ENCODE data around the gene DHRS9. TPM values are rescaled to one million over a fixed set of nuclear protein-coding genes. Genes with fewer than 3 reads are reported as not detected.

Gene DHRS9
- not detected for total RNA-seq

GRCh38 chr2:169069341-169069740, at the start of gene DHRS9:
Gene DHRS9, plus strand, starts transcription at chr2:169069563. Its CDS starts 12,019 bp downstream, at chr2:169081582.
- Mint-ChIP-seq H3K36me3 (ENCODE audit: low read depth) (no peaks in the 10 kb centered on the region), H3K9me3 (no peaks in the 10 kb centered on the region), H3K4me3 (no peak within 1 kb of the TSS), H3K27me3 (no peaks in the 10 kb centered on the region), H3K4me1 (peaks cover 16% of the 10 kb centered on the region), H3K27ac (no peak within 1 kb of the TSS)
- DNase-seq = no peak
- ChIA-PET CTCF (no interaction called here), POLR2A (no interaction called here)

GRCh38 chr2:169023161-169023560, 46.2 kb upstream of the DHRS9 start:
- H3K27ac Mint-ChIP-seq = no peak overlapping the region
- no peak for DNase-seq
- H3K36me3 Mint-ChIP-seq (ENCODE audit: low read depth) = no peaks in the 10 kb centered on the region
- H3K4me1 Mint-ChIP-seq = peaks cover 6% of the 10 kb centered on the region
- POLR2A ChIA-PET = no interaction called here
- H3K4me3 Mint-ChIP-seq = no peak overlapping the region
- CTCF ChIA-PET = no interaction called here
- peaks cover 2% of the 10 kb centered on the region for H3K27me3 Mint-ChIP-seq
- H3K9me3 Mint-ChIP-seq = no peaks in the 10 kb centered on the region

DNA sequence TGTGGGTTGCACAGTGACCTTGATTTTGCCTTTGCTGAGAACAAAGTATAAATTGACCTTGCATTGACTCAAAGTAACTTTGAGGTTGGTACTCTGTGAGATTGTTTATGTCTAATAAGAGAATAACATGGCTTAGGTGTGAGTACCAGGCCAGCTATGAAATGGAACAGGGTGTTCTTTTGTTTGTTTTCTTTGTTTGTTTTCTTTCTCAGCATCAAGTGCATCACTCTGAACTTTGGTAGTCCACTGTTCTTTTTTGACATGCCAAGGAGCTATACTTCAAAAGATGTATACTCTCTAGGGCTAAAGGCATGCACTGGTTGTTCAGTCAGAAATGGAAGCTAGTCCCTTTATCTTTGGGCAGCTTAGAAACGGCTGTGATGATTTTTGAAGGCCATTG, 43.3 kb upstream of the DHRS9 start:
- Mint-ChIP-seq H3K9me3 (no peaks in the 10 kb centered on the region), H3K4me1 (peaks cover 6% of the 10 kb centered on the region), H3K4me3 (no peak overlapping the region), H3K27me3 (no peaks in the 10 kb centered on the region), H3K36me3 (ENCODE audit: low read depth) (no peaks in the 10 kb centered on the region), H3K27ac (no peak overlapping the region)
- POLR2A ChIA-PET = no interaction called here
- CTCF ChIA-PET = no interaction called here
- no peak for DNase-seq

- Mint-ChIP-seq H3K4me3 (no peak overlapping the region), H3K36me3 (ENCODE audit: low read depth) (no peaks in the 10 kb centered on the region), H3K9me3 (no peaks in the 10 kb centered on the region), H3K27me3 (no peaks in the 10 kb centered on the region), H3K4me1 (peaks cover 6% of the 10 kb centered on the region), H3K27ac (no peak overlapping the region)
- ChIA-PET POLR2A (no interaction called here), CTCF (no interaction called here)
- DNase-seq = no peak
Observed at GRCh38 chr2:169027234-169027633, 42.1 kb upstream of the DHRS9 start.

DNA sequence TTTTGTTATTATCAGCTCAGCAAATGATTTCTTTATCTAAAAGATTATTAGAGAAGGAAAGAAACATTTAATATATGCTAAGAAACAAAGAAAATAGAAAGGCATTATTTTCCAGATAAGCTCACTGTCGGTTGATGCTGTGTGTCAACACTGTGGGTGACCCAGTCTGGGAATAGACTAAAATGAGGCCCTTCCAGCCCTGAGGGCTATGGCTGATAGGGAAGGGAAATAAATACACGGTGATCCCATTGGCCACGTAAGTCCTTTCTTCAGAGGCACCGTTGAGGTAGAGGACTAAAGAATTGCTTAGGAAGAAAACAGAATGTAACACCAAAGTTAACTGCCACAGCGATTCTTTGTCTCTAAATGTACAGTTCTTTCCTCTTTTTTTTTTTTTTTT, 40.0 kb upstream of the DHRS9 start:
- H3K4me3 Mint-ChIP-seq = no peak overlapping the region
- no peak overlapping the region for H3K27ac Mint-ChIP-seq
- POLR2A ChIA-PET = no interaction called here
- H3K9me3 Mint-ChIP-seq = no peaks in the 10 kb centered on the region
- peaks cover 8% of the 10 kb centered on the region for H3K4me1 Mint-ChIP-seq
- DNase-seq = no peak
- no peaks in the 10 kb centered on the region for H3K36me3 Mint-ChIP-seq (ENCODE audit: low read depth)
- H3K27me3 Mint-ChIP-seq = no peaks in the 10 kb centered on the region
- CTCF ChIA-PET = no interaction called here

GRCh38 chr2:169031202-169031601, 38.2 kb upstream of the DHRS9 start, which contains the start of gene ABCB11:
Gene ABCB11, minus strand, starts transcription at chr2:169031324. Its CDS starts 13,199 bp downstream, at chr2:169018125.
- Mint-ChIP-seq H3K36me3 (ENCODE audit: low read depth) (no peaks in the 10 kb centered on the region), H3K4me1 (peaks cover 2% of the 10 kb centered on the region), H3K27ac (no peak within 1 kb of the TSS), H3K9me3 (no peaks in the 10 kb centered on the region), H3K27me3 (no peaks in the 10 kb centered on the region), H3K4me3 (no peak within 1 kb of the TSS)
- ChIA-PET POLR2A (no interaction called here), CTCF (no interaction called here)
- DNase-seq = no peak

- Mint-ChIP-seq H3K4me3 (no peak overlapping the region), H3K36me3 (ENCODE audit: low read depth) (no peaks in the 10 kb centered on the region), H3K27me3 (no peaks in the 10 kb centered on the region), H3K4me1 (peaks cover 5% of the 10 kb centered on the region), H3K9me3 (no peaks in the 10 kb centered on the region), H3K27ac (no peak overlapping the region)
- ChIA-PET CTCF (no interaction called here), POLR2A (no interaction called here)
- no peak for DNase-seq
Observed at GRCh38 chr2:169034256-169034655, 35.1 kb upstream of the DHRS9 start.

DNA sequence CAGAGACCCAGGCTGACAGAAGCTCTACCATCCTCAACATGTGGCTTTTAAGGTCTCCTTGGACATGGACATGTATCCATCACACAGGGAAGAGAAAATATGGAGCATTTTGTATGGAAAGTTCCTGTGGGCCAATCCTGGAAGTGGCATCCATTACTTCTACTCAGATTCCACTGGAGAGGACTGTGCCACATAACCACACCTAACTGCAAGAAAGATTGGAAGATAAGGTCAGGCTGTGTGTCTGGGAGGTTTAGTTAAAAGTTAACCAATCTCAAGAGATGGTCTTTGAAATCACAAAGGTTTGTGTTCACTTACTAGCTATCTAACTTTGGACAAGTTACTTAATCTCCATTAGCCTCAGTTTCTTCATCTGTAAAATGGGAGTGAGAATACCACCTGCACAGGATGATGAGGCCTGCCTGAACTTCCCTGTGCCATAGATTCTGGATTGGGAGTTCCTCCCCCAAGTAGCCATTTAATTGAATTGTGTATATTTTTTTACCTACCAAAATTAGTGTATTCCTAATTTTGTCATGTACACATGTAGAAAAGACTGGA, 34.3 kb upstream of the DHRS9 start:
- ChIA-PET POLR2A (no interaction called here), CTCF (no interaction called here)
- Mint-ChIP-seq H3K9me3 (no peaks in the 10 kb centered on the region), H3K4me1 (peaks cover 5% of the 10 kb centered on the region), H3K27me3 (no peaks in the 10 kb centered on the region), H3K27ac (no peak overlapping the region), H3K36me3 (ENCODE audit: low read depth) (no peaks in the 10 kb centered on the region), H3K4me3 (no peak overlapping the region)
- DNase-seq = no peak

GRCh38 chr2:169035887-169036286, 33.5 kb upstream of the DHRS9 start:
- Mint-ChIP-seq H3K27me3 (no peaks in the 10 kb centered on the region), H3K9me3 (peaks cover under 1% of the 10 kb centered on the region), H3K27ac (no peak overlapping the region), H3K36me3 (ENCODE audit: low read depth) (no peaks in the 10 kb centered on the region), H3K4me3 (no peak overlapping the region), H3K4me1 (peaks cover 5% of the 10 kb centered on the region)
- DNase-seq = no peak
- CTCF ChIA-PET = no interaction called here
- POLR2A ChIA-PET = no interaction called here

DNA sequence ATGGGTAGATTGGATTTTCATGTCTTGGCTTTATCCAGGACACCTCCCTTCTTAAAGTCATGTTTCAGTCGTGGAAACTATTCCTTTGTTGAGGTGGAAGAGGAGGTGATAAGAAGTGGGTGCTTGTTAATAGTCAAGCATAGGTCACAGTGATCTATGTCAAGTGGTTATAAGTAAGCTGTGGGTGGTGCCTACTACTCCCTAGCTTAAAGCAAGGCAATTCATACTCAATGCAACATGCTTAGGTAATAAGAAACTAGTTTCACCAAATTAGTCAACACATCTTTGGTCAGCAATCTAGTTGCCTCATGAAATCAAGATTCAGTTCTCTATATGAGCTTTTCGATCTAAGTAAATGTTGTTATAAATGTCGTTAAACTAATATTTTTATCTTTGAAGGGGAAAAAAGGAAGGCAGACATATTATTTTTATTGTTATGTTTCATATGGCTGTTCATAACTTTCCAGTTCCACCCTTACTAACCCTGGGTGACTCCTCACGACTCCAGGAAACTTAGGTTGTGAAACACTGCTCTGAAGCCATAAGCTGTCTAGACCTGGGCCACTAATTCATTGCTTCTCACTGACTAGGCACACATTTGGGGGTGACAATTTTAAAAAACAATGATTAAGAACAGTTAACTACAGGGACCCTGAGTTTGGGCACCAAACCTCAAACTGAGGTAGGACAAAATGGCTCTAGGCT, 32.5 kb upstream of the DHRS9 start:
- Mint-ChIP-seq H3K4me3 (no peak overlapping the region), H3K27me3 (no peaks in the 10 kb centered on the region), H3K27ac (no peak overlapping the region), H3K36me3 (ENCODE audit: low read depth) (no peaks in the 10 kb centered on the region), H3K9me3 (peaks cover 4% of the 10 kb centered on the region), H3K4me1 (peaks cover 12% of the 10 kb centered on the region)
- POLR2A ChIA-PET = no interaction called here
- CTCF ChIA-PET = no interaction called here
- no peak for DNase-seq

- CTCF ChIA-PET = interaction anchor here (0.7 kb wide), 1 partner anchor 104 kb away, joined by 3 read pairs; no protein-coding TSS in a partner anchor
- H3K27me3 Mint-ChIP-seq = no peaks in the 10 kb centered on the region
Observed at GRCh38 chr2:169038338-169038757, 31.0 kb upstream of the DHRS9 start.

DNA sequence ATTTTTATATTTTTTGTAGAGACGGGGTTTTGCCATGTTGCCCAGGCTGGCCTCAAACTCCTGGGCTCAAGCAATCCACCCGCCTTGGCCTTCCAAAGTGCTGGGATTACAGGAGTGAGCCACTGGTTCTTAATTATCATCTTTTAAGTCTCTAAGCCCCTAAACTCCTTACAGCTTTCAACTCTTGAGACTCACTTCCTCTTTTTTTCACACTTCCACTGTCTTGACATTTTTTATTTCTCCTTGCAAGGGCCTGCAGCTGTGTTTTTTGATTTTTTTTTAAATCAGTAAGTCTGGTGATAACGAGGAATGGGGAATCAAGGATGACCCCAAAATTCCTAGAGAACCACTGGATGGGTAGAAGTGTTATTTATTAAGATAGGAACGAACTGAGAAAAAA, 29.7 kb upstream of the DHRS9 start:
- H3K4me1 Mint-ChIP-seq = peaks cover 9% of the 10 kb centered on the region
- no peak overlapping the region for H3K27ac Mint-ChIP-seq
- no peak for DNase-seq
- no peaks in the 10 kb centered on the region for H3K27me3 Mint-ChIP-seq
- peaks cover 24% of the 10 kb centered on the region for H3K9me3 Mint-ChIP-seq
- CTCF ChIA-PET = no interaction called here
- POLR2A ChIA-PET = no interaction called here
- peaks cover 5% of the 10 kb centered on the region for H3K36me3 Mint-ChIP-seq (ENCODE audit: low read depth)
- H3K4me3 Mint-ChIP-seq = no peak overlapping the region

More at GRCh38 chr2:169038338-169038757, 31.0 kb upstream of the DHRS9 start:
- peaks cover 3% of the 10 kb centered on the region for H3K36me3 Mint-ChIP-seq (ENCODE audit: low read depth)
- no peak overlapping the region for H3K27ac Mint-ChIP-seq
- no peak overlapping the region for H3K4me3 Mint-ChIP-seq
- H3K4me1 Mint-ChIP-seq = peaks cover 12% of the 10 kb centered on the region
- DNase-seq = no peak
- POLR2A ChIA-PET = no interaction called here
- peaks cover 18% of the 10 kb centered on the region for H3K9me3 Mint-ChIP-seq

DNA sequence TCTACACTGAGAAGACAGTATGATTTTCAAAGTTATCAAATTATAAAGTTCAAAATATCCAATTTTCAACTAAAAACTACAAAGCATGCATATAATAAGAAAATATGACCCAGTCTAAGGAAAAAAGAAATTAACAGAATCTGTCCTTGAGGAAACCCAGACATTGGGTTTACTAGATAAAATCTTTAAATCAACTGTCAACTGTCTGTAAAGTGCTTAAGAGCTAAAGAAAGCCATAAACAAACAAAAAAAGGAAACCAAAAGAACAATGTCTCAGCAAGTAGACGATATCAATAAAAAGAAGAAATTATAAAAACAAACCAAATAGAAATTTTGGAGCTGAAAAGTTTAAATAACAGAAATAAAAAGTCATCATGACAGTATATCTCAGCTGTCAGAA, 27.8 kb upstream of the DHRS9 start:
- Mint-ChIP-seq H3K4me3 (no peak overlapping the region), H3K36me3 (ENCODE audit: low read depth) (peaks cover 5% of the 10 kb centered on the region), H3K4me1 (peaks cover 9% of the 10 kb centered on the region), H3K9me3 (peaks cover 28% of the 10 kb centered on the region), H3K27me3 (no peaks in the 10 kb centered on the region), H3K27ac (no peak overlapping the region)
- POLR2A ChIA-PET = interaction anchor here (1.0 kb wide), 1 partner anchor 66 kb away, joined by 3 read pairs; no protein-coding TSS in a partner anchor
- CTCF ChIA-PET = interaction anchor here (1.0 kb wide), 1 partner anchor 83 kb away, joined by 3 read pairs; no protein-coding TSS in a partner anchor
- DNase-seq = no peak

GRCh38 chr2:169042856-169043255, 26.5 kb upstream of the DHRS9 start:
- Mint-ChIP-seq H3K27ac (no peak overlapping the region), H3K4me1 (peaks cover 9% of the 10 kb centered on the region), H3K4me3 (no peak overlapping the region), H3K9me3 (peaks cover 28% of the 10 kb centered on the region), H3K36me3 (ENCODE audit: low read depth) (peaks cover 5% of the 10 kb centered on the region), H3K27me3 (no peaks in the 10 kb centered on the region)
- CTCF ChIA-PET = no interaction called here
- DNase-seq = no peak
- POLR2A ChIA-PET = no interaction called here

All from activated CD4-positive, alpha-beta memory T cell treated with anti-CD3 and anti-CD28 coated beads, Interleukin-2, amount 10 ng/mL, durations not matched to agents 7 days and 5 days (primary cell).